Stimulated activated CD4-positive, alpha-beta T cell treated with anti-CD3 and anti-CD28 coated beads, Interleukin-2, amount 100 ng/mL, for 24 hours (primary cell): ENCODE measurements around the gene ANTXR1.

Source experiments
- DNase-seq, 2 donors: peaks; one replicate each; pipeline ENCODE4 v3.0.0-alpha.2; 2020

ANTXR1 gene

GRCh38 chr2:69291004-69291650 lies 278.1 kb downstream of the ANTXR1 start:
- no peak for DNase-seq

GRCh38 chr2:69291721-69292120 lies 278.7 kb downstream of the ANTXR1 start:
- no peak for DNase-seq

- no peak for DNase-seq
Measured at GRCh38 chr2:69292256-69292655, 279.3 kb downstream of the ANTXR1 start.

GRCh38 chr2:69296421-69296820 lies 283.4 kb downstream of the ANTXR1 start:
- DNase-seq, result no peak

GRCh38 chr2:69297216-69297615 lies 284.2 kb downstream of the ANTXR1 start:
- DNase-seq, result no peak

GRCh38 chr2:69298261-69298660 lies 285.3 kb downstream of the ANTXR1 start:
- DNase-seq, result no peak

GRCh38 chr2:69298862-69299261 lies 285.9 kb downstream of the ANTXR1 start:
- DNase-seq, result no peak
